GM12874 (cell line): Measurements from ENCODE around the gene OPCML.

Experiments used
- TF ChIP-seq, protein P1 (sequence below): IDR thresholded peaks from 2 replicates; pipeline ENCODE4 v1.5.1; 2011; ENCODE audit warnings: low read depth, mild to moderate bottlenecking, control low read depth, low read length, moderate library complexity; ENCODE audit not compliant: insufficient read depth

OPCML gene

DNA sequence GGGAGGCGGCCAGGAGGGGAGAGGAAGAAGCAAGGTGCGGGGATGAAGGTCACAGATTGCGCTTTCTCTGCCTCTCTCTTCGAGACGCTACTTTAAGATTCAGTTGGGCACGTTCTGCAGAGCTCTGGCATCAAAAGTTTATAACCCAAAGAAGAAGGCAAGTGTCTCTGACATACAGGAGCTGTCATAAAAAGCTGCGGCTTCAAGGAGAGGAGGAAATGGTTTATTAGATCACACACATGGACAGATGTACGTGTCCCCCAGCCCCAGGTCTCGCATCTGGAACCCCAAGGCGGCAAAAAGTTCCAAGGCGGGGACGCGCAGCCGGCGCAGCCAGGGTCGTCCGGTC, 589.0 kb downstream of the OPCML start:
- TF ChIP-seq, protein P1, sequence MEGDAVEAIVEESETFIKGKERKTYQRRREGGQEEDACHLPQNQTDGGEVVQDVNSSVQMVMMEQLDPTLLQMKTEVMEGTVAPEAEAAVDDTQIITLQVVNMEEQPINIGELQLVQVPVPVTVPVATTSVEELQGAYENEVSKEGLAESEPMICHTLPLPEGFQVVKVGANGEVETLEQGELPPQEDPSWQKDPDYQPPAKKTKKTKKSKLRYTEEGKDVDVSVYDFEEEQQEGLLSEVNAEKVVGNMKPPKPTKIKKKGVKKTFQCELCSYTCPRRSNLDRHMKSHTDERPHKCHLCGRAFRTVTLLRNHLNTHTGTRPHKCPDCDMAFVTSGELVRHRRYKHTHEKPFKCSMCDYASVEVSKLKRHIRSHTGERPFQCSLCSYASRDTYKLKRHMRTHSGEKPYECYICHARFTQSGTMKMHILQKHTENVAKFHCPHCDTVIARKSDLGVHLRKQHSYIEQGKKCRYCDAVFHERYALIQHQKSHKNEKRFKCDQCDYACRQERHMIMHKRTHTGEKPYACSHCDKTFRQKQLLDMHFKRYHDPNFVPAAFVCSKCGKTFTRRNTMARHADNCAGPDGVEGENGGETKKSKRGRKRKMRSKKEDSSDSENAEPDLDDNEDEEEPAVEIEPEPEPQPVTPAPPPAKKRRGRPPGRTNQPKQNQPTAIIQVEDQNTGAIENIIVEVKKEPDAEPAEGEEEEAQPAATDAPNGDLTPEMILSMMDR, result no peak

DNA sequence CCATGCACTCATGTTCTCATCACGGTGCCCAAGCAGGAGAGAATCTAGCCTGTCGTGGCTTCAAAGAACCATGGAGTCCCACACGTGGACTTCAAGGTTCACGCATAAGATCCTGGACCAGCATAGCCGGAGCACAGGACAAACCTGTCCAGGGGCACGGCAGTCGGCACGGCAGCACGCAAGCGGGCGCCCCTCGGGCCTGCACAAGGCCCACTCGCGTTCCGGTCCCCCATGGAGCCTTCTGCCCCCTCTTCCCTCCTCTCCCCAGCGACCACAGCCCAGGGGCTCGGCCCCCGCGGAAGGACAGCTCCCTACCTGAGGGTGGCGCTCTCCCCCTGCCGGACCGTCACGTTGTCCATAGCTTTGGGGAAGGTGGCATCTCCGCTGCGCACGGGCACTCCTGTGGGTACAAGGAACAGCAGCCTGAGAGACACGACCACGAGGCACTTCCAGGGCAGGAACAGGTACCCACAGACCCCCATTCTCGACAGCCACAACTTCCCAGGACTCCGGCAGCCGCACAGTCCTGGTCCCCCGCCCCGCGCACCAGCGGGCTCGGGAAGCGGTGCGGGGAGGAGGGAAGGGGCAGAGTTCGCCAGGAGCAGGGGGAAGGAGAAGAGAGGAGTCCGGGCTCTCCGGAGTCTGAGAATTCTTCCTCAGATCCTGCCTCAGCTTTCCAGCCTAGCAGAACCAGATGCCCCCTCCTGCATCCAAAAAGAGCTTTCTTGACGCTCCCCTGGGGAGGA, 589.5 kb downstream of the OPCML start:
- TF ChIP-seq, protein P1, result no peak

- TF ChIP-seq, protein P1, result no peak
These were observed 590.5 kb downstream of the OPCML start for GRCh38 chr11:132941761-132942160.

- TF ChIP-seq, protein P1, result peak; percentile 70; the same call in 1 of the 2 replicates
These were observed 591.2 kb downstream of the OPCML start for GRCh38 chr11:132941024-132941646.

- TF ChIP-seq, protein P1, result no peak
These were observed 595.3 kb downstream of the OPCML start for GRCh38 chr11:132937016-132937415.

DNA sequence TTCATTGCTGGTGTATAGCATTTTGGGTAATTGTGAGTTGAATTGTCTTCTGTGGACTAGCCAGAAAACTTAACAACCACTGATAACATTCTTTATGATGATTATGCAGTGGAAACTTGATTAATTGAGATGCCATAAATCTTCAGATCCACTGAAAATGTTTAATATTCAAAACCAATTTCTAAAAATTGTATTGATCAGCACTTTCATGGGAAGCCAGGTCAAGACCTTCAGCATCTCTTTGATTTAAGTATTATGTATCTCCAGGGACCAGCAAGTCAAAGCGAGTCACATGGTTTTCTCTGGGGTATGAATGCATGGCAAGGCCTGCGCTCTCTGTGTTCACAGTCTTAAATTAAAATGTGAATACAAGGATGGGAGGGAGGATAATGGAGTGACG, 596.9 kb downstream of the OPCML start:
- TF ChIP-seq, protein P1, result no peak

DNA sequence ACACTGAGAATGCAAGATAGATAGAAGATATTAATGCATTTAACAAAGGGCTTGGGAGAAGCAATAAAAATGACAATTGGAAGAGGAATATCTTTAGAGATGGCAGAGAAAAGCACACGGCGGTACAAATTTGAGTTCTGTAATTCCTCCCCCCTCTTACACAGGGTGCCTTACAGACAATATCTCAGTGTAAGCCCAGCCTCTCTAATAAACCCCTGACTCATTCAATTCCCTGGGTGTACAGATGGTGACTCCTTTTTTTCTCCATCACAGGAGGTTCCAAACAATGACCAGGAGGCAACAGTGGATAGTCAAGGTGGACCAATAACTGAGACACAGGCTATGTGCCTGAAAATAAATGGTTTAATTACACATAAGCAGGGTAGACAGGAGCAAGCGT, 598.6 kb downstream of the OPCML start:
- TF ChIP-seq, protein P1, result no peak
